Activated T-cell treated with anti-CD3 and anti-CD28 coated beads for 48 hours (primary cell): ENCODE results near the gene SPATA33.

Experiments
- DNase-seq: peaks from one replicate; pipeline ENCODE4 v3.0.0-alpha.2; 2020; ENCODE audit warnings: low read depth

The SPATA33 gene

GRCh38 chr16:89657442-89658220, at the start of gene SPATA33, which contains the start of gene CHMP1A:
SPATA33 (plus strand) TSS chr16:89657836; CDS start chr16:89657912, 76 bp downstream.
CHMP1A (minus strand) TSS chr16:89657708; CDS start chr16:89657588, 120 bp downstream.
- peak; percentile 93 for DNase-seq

GRCh38 chr16:89607937-89608740, 49.5 kb upstream of the SPATA33 start:
- no peak for DNase-seq

- DNase-seq = no peak
Observed at GRCh38 chr16:89610108-89610453, 47.6 kb upstream of the SPATA33 start.

GRCh38 chr16:89612415-89613166, 45.0 kb upstream of the SPATA33 start:
- DNase-seq = no peak

GRCh38 chr16:89613231-89613953, 44.2 kb upstream of the SPATA33 start, which contains the start of gene DPEP1:
DPEP1 (plus strand) TSS chr16:89613642; CDS start chr16:89630411, 16,769 bp downstream.
- DNase-seq = no peak

GRCh38 chr16:89613954-89614459, 43.6 kb upstream of the SPATA33 start:
- no peak for DNase-seq

GRCh38 chr16:89615176-89615575, 42.5 kb upstream of the SPATA33 start:
- DNase-seq = no peak

GRCh38 chr16:89615596-89616090, 42.0 kb upstream of the SPATA33 start:
- DNase-seq = no peak

GRCh38 chr16:89616623-89617022, 41.0 kb upstream of the SPATA33 start:
- DNase-seq = no peak

- DNase-seq = no peak
Observed at GRCh38 chr16:89617036-89617435, 40.6 kb upstream of the SPATA33 start.

GRCh38 chr16:89618109-89618998, 39.3 kb upstream of the SPATA33 start:
- DNase-seq = no peak

GRCh38 chr16:89619840-89620239, 37.8 kb upstream of the SPATA33 start:
- DNase-seq = no peak

GRCh38 chr16:89620406-89620841, 37.2 kb upstream of the SPATA33 start:
- DNase-seq = no peak

- no peak for DNase-seq
Observed at GRCh38 chr16:89621136-89621697, 36.4 kb upstream of the SPATA33 start.

GRCh38 chr16:89621698-89622409, 35.8 kb upstream of the SPATA33 start:
- DNase-seq = no peak

GRCh38 chr16:89623511-89624261, 34.0 kb upstream of the SPATA33 start:
- DNase-seq = no peak

GRCh38 chr16:89624777-89625761, 32.6 kb upstream of the SPATA33 start:
- DNase-seq = no peak
